Measurements from ENCODE around the gene MINDY4. TPM values are rescaled to one million over a fixed set of nuclear protein-coding genes. Genes with fewer than 3 reads are reported as not detected.
A peak's percentile ranks its signal among the peaks of the same experiment; 100 is the strongest.

Gene MINDY4
- total RNA-seq, 2 donors from 2014 or later, result 0.93 to 2.5 TPM

DNA sequence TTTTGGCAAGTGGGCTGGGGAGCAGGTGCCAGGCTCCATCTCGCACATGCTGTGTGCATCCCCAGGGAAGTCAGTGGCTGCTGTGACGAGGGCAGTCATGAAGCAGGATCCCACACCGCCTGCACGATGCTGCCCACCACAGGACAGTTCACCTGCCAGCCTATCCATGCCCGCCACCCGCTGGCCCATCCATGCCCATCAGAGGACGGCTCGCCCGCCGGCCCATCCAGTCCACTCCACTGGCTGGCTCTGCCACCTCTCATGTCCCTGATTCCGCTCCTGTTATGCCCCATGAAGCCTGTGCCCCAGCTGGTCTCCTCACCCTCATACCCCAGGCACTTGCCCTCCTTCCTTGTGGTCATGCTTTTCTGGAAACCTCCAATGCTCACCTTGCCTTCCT, 37.5 kb upstream of the MINDY4 start:
- no peak overlapping the region for H3K27ac Mint-ChIP-seq
- no peak for DNase-seq (ENCODE audit: low spot score)
- no peaks in the 10 kb centered on the region for H3K27me3 Mint-ChIP-seq
- no peaks in the 10 kb centered on the region for H3K36me3 Mint-ChIP-seq
- ATAC-seq, result no peak
- no peak overlapping the region for H3K4me3 Mint-ChIP-seq
- H3K9me3 Mint-ChIP-seq, result no peaks in the 10 kb centered on the region
- peaks cover 20 to 21% of the 10 kb centered on the region in 2 donors for H3K4me1 Mint-ChIP-seq (ENCODE audit: low read depth in 2 of 2)

DNA sequence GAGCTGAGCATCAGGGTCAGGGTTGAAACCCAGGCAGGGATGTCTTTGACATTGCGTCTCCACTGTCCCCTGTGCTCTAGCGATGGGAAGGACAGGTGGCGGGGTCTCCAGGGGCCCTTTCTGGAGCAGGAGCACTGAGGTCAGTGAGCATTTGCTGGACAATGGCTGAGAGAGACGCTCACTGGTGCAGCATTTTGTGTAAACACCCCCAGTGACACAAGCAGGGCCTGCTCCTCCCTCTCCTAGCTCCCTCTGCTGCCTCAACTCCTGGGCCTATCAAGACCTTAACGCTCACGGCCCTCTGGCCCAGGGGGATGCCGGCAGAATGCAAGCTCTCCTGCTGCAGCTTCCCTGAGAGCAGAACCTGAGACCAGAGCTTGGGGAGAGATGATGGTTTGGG, 36.7 kb upstream of the MINDY4 start:
- Mint-ChIP-seq H3K27ac (peak overlapping the region in 1 of 2 donors; percentile 23), H3K27me3 (no peaks in the 10 kb centered on the region), H3K4me3 (no peak overlapping the region), H3K36me3 (no peaks in the 10 kb centered on the region), H3K4me1 (ENCODE audit: low read depth in 2 of 2) (peaks cover 18% of the 10 kb centered on the region in 2 donors), H3K9me3 (no peaks in the 10 kb centered on the region)
- ATAC-seq (no peak), DNase-seq (ENCODE audit: low spot score) (no peak)

DNA sequence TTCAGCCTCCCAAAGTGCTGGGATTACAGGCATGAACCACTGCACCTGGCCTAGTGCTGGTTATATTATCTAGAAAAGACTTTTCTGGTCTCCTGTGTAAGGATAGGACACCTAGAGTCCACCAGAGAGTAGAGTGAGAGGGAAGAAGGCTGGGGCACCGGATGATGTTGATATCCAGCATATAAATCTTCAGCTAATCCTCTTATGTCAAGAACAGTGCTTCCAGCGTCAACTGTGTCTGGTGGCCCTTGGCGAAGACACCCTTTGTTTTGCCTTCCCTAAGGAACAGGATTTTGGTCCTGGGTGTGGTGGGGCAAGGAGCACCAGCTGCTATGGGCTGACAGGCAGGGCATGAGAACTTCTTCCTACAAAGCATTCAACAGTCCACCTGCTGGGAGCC, 35.6 kb upstream of the MINDY4 start:
- H3K27ac Mint-ChIP-seq, result no peak overlapping the region
- H3K9me3 Mint-ChIP-seq, result no peaks in the 10 kb centered on the region
- ATAC-seq (no peak), DNase-seq (ENCODE audit: low spot score) (no peak)
- H3K36me3 Mint-ChIP-seq, result no peaks in the 10 kb centered on the region
- H3K4me3 Mint-ChIP-seq, result no peak overlapping the region
- H3K27me3 Mint-ChIP-seq, result no peaks in the 10 kb centered on the region
- H3K4me1 Mint-ChIP-seq (ENCODE audit: low read depth in 2 of 2), result peaks cover 18% of the 10 kb centered on the region in 2 donors

DNA sequence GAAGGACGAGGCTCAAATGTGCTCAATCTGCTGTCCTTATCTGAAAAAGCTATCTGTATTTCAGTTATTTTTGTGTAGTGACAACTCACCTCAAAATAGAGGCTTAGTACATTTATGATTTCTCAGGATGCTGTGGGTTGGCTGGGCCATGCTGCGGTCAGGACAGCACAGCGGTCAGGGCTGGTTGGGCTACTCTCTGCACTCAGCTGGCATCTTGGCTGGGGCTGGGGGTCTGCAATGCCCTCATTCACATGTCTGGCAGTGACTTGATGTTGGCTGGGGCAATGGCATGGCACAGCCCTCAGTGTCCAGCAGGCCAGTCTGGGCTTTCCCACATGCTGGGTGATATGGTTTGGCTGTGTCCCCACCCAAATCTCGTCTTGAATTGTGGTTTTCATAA, 34.9 kb upstream of the MINDY4 start:
- ATAC-seq (no peak), DNase-seq (ENCODE audit: low spot score) (no peak)
- Mint-ChIP-seq H3K36me3 (no peaks in the 10 kb centered on the region), H3K9me3 (no peaks in the 10 kb centered on the region), H3K27me3 (no peaks in the 10 kb centered on the region), H3K27ac (no peak overlapping the region), H3K4me1 (ENCODE audit: low read depth in 2 of 2) (peaks cover 18% of the 10 kb centered on the region in 2 donors), H3K4me3 (no peak overlapping the region)

DNA sequence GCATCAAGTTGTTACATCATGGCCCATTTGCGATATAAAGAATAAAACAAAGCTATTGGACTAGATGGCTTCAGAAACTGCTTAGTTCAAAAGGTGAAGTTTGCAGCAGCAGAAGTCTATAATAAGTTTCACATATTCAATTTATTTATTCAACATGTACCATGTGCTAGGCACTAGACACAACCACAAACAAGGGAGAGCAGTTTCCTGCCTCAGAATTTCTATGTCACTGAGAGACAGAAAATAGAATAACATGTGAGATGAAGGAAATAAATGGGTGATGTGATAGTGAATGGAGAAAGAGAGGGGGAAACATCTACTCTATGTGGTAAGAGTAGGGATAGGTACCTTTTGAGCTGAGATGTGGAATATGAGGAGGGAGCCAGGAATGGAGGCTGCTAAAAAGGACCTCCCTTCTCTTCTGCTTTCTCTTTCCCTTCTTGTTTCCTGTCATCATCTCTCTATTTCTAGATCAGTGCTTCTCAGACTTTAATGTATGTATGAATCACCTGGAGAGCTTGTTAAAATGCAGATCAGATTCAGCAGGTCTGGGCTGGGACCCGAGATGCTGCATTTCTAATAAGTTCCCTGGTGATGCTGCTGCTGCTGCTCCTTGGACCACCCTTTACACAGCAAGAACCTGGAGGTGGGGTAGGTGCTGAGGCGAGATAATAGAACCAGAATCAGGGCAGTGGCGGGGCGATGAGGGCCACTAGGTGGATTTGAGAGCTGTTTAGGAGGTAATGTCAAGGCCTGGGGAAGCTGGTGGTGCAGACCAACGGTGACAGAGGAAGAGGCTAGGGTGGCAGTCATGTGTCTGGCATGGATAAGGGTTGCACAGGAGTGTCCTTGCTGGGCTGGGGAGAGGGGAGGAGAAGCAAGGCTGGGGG, 32.9 kb upstream of the MINDY4 start:
- peak overlapping the region; percentile 63 to 77 for H3K27ac Mint-ChIP-seq
- peak overlapping the region; percentile 41 for H3K4me3 Mint-ChIP-seq
- H3K27me3 Mint-ChIP-seq, result no peaks in the 10 kb centered on the region
- DNase-seq (ENCODE audit: low spot score) (no peak), ATAC-seq (peak in 1 of 2 donors; percentile 54)
- peaks cover 18% of the 10 kb centered on the region in 2 donors for H3K4me1 Mint-ChIP-seq (ENCODE audit: low read depth in 2 of 2)
- H3K9me3 Mint-ChIP-seq, result no peaks in the 10 kb centered on the region
- no peaks in the 10 kb centered on the region for H3K36me3 Mint-ChIP-seq

DNA sequence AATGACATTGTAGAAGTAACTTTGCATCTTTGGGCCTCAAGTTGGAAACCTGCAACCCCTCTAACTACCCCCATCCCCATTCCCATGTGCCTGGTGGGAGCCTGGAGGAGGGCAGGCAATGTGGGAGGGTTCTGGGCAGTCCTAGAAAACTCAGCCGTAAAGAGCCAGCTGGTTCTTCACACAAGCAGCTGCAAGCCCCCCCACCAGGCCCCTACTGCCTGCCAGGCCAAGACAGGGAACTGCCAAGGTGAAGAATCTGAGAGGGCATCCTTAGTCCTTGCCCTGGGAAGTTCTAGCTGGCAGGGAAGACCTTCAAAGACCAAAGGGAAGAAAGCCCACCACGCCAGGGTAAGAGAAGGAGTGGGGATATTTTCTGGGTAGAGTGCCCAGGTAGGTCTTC, 31.5 kb upstream of the MINDY4 start:
- Mint-ChIP-seq H3K4me1 (ENCODE audit: low read depth in 2 of 2) (peaks cover 30% of the 10 kb centered on the region in 2 donors), H3K27ac (no peak overlapping the region), H3K9me3 (no peaks in the 10 kb centered on the region), H3K4me3 (no peak overlapping the region), H3K36me3 (no peaks in the 10 kb centered on the region), H3K27me3 (no peaks in the 10 kb centered on the region)
- ATAC-seq (no peak), DNase-seq (ENCODE audit: low spot score) (no peak)

DNA sequence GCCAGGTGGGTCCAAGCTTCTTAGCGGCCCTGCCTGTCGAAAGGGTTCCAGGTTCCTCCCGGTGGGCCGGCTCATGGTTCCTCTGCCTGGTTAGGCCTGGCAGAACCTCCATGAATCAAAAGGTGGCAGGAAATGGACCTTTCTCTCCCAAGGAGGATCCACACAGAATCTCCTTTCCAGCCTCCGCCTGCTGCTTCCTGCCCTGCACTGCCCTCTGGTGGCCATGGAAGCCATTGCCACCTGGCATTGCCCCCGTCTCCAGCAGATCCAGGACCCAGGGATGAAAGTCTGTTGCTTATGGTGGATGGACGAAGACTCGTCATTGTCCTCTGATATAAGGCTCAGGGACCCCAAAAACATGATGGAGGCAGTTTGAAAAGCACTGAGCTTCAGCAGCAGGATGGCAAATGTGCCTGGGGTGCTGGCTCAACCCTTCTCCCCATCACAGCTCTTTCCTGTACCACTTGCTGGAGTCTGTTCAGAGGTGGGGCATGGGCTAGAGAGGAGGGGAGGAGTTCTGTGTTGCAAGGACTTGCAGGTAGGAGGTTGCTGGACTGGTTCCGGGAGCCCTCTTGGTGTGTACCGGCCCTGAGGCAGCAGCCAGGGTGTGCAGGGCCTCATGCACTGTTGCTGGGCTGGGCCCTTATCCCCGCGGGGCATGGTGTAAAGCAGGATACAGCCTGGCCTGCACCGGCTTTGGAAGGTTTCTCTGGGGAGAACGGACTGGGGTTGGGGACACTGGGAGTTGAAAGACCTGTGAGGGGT, 30.6 kb upstream of the MINDY4 start:
- ATAC-seq (peak; percentile 51 to 67), DNase-seq (ENCODE audit: low spot score) (peak; percentile 72)
- no peak overlapping the region for H3K27ac Mint-ChIP-seq
- H3K4me3 Mint-ChIP-seq, result no peak overlapping the region
- H3K4me1 Mint-ChIP-seq (ENCODE audit: low read depth in 2 of 2), result peaks cover 30% of the 10 kb centered on the region in 2 donors
- no peaks in the 10 kb centered on the region for H3K9me3 Mint-ChIP-seq
- H3K36me3 Mint-ChIP-seq, result no peaks in the 10 kb centered on the region
- H3K27me3 Mint-ChIP-seq, result no peaks in the 10 kb centered on the region

DNA sequence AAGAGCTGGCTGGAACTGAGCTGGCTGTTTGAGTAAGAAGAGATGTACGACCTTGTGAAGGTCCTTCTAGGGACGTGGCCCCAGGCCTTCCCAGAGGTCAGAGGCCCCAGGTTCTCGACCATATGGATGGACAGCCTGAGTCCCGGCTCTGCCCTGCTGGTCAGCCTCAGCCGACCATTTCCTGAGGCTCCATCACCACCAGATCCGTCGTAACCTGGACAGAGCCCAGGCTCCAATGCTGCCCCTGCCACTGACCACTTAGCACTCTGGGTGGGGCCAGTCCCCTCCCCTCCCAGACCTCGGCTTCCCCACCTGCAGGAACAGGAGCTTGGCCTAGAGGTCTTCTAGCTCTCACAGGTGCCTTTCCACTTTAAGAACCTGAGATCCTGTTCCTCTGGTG, 29.9 kb upstream of the MINDY4 start:
- Mint-ChIP-seq H3K27me3 (no peaks in the 10 kb centered on the region), H3K36me3 (no peaks in the 10 kb centered on the region), H3K4me3 (no peak overlapping the region), H3K9me3 (no peaks in the 10 kb centered on the region), H3K4me1 (ENCODE audit: low read depth in 2 of 2) (peaks cover 30% of the 10 kb centered on the region in 2 donors), H3K27ac (no peak overlapping the region)
- no peak for DNase-seq (ENCODE audit: low spot score)
- ATAC-seq, result no peak

DNA sequence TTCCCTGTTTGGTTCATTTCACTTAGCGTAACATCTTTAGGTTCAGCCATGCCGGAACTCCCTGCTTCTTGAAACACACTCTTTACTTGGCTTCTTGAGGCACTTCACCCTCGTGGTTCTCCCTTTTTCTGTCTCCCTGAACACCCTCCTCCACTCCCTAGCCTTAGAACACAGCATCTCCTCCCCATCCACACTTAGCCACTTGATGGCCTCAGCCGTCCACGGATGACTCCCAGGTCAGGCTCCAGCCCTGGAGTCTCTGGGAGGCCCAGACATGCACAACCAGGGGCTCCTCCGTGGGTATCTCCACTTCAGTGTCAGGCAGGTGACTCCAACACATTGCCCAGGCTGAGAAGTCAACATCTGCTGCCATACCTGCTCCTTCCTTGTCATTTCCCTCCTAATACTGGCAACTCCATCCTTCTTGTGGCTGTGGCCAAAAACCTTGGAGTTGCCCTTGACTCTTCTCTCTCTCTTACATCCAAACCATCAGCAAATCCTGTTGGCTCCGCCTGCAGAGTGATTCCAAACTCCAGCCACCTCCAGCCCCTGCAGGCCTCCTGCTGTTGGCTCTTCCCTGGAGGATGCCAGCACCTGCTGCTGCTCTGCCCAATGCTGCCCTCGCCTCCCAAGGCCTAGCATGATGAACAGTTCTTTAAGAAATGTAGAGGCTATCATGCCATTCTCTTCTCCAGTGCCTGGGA, 27.7 kb upstream of the MINDY4 start:
- Mint-ChIP-seq H3K4me1 (ENCODE audit: low read depth in 2 of 2) (peaks cover 14 to 15% of the 10 kb centered on the region in 2 donors), H3K9me3 (no peaks in the 10 kb centered on the region), H3K4me3 (no peak overlapping the region), H3K27me3 (no peaks in the 10 kb centered on the region), H3K27ac (no peak overlapping the region), H3K36me3 (no peaks in the 10 kb centered on the region)
- DNase-seq (ENCODE audit: low spot score), result no peak
- no peak for ATAC-seq

DNA sequence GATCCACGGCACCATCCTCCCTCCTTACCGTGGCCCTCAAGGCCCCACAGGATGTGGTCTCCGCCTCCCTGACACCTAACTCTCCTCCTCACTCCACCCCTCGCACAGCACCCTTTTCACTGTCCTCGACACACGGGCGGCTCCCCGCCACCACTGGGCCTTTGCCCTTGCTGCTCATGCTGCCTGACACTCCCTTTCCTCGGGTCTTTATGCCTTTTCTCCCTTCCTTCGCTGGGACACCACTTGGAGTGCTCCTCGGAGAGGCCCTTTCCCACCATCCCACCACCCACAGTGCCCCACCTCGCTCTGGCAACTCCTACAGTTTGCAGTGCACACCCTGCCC, 27.2 kb upstream of the MINDY4 start:
- peak; percentile 63 to 76 for ATAC-seq
- Mint-ChIP-seq H3K4me1 (ENCODE audit: low read depth in 2 of 2) (peaks cover 11 to 12% of the 10 kb centered on the region in 2 donors), H3K27ac (no peak overlapping the region), H3K27me3 (no peaks in the 10 kb centered on the region), H3K9me3 (no peaks in the 10 kb centered on the region), H3K4me3 (no peak overlapping the region), H3K36me3 (no peaks in the 10 kb centered on the region)
- DNase-seq (ENCODE audit: low spot score), result no peak

DNA sequence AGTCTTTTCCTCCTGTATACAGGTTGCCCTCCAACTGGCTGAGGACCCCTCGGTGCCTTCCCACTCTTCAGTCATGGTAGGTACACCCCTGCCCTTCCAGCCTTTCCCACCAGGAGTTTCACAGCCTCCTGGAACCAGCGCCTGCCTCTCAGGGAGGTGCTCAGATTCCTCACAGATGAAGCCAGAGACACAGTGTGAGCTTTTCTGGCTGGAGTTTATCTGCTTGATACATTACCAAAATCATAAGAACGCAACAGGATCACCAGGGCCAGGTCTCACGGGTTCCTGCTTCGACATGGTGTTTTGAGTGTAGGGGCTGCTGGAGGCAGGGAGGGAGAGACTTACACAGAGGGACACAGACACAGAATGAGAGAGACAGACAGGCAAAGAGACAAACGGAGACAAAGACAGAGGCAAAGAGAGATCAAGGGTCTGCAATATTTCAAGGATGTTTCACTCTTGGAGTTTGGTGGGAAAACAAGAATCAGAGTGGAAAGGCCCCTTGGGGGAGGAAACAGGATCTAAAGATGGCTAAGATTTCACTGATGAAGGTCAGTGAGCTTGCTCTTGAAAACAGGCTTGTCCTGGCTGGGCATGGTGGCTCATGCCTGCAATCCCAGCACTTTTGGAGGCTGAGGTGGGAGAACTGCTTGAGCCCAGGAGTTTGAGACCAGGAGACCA, 25.8 kb upstream of the MINDY4 start:
- Mint-ChIP-seq H3K4me1 (ENCODE audit: low read depth in 2 of 2) (peaks cover 11 to 12% of the 10 kb centered on the region in 2 donors), H3K27me3 (no peaks in the 10 kb centered on the region), H3K27ac (no peak overlapping the region), H3K9me3 (no peaks in the 10 kb centered on the region), H3K36me3 (no peaks in the 10 kb centered on the region), H3K4me3 (no peak overlapping the region)
- no peak for ATAC-seq
- no peak for DNase-seq (ENCODE audit: low spot score)

DNA sequence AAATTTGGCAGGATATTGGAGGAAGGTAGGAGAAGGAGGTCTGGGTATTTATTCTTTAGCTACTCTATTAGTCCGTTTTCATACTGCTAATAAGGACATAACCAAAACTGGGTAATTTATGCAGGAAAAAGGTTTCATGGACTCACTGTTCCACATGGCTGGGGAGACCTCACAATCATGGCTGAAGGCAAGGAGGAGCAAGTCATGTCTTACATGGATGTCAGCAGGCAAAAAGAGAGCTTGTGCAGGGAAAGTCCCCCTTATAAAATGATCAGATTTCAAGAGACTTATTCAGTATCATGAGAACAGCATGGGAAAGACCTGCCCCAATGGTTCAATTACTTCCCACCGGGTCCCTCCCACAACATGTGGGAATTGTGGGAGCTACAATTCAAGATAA, 21.2 kb upstream of the MINDY4 start:
- Mint-ChIP-seq H3K27ac (no peak overlapping the region), H3K4me1 (ENCODE audit: low read depth in 2 of 2) (no peaks in the 10 kb centered on the region), H3K4me3 (no peak overlapping the region), H3K27me3 (peaks cover 0 to 10% of the 10 kb centered on the region in 2 donors), H3K9me3 (no peaks in the 10 kb centered on the region), H3K36me3 (no peaks in the 10 kb centered on the region)
- ATAC-seq, result no peak
- no peak for DNase-seq (ENCODE audit: low spot score)
